DMS153 treated with DMSO at 0.1 percent for 48 hours (cell line): Measurements from ENCODE around the gene WDR43.

ENCODE experiments used
- DNase-seq: peaks from one replicate; lab custom pipeline; 2025; ENCODE audit not compliant: unreplicated experiment; lab: John Stamatoyannopoulos, UW

The WDR43 gene

GRCh38 chr2:28894470-28895188 lies at the start of gene WDR43:
Gene WDR43 (plus strand): TSS chr2:28894667. CDS start chr2:28894699, 32 bp downstream.
- DNase-seq, result peak; percentile 95

- DNase-seq, result no peak
Measured at GRCh38 chr2:28855193-28855592, 39.3 kb upstream of the WDR43 start.

GRCh38 chr2:28855977-28856376 lies 38.5 kb upstream of the WDR43 start:
- DNase-seq, result no peak

- no peak for DNase-seq
Measured at GRCh38 chr2:28868611-28869010, 25.9 kb upstream of the WDR43 start.

GRCh38 chr2:28869494-28870145 lies 24.8 kb upstream of the WDR43 start:
- DNase-seq, result no peak

- peak; percentile 92 for DNase-seq
Measured at GRCh38 chr2:28870146-28870891, 24.1 kb upstream of the WDR43 start, which contains the start of gene TRMT61B. Gene TRMT61B (minus strand): TSS chr2:28870309. CDS start chr2:28870277, 32 bp downstream.

GRCh38 chr2:28871620-28872019 lies 22.8 kb upstream of the WDR43 start:
- DNase-seq, result no peak

GRCh38 chr2:28880193-28880592 lies 14.3 kb upstream of the WDR43 start:
- DNase-seq, result no peak

GRCh38 chr2:28893488-28893887 lies 979 bp upstream of the WDR43 start:
- no peak for DNase-seq

GRCh38 chr2:28895189-28895893 lies 874 bp downstream of the WDR43 start:
- DNase-seq, result no peak

GRCh38 chr2:28896906-28897305 lies 2.4 kb downstream of the WDR43 start:
- DNase-seq, result no peak

- no peak for DNase-seq
Measured at GRCh38 chr2:28898048-28898447, 3.6 kb downstream of the WDR43 start.

- DNase-seq, result no peak
Measured at GRCh38 chr2:28901202-28901601, 6.7 kb downstream of the WDR43 start.

- DNase-seq, result no peak
Measured at GRCh38 chr2:28901841-28902240, 7.4 kb downstream of the WDR43 start.

- DNase-seq, result no peak
Measured at GRCh38 chr2:28902584-28902983, 8.1 kb downstream of the WDR43 start.

GRCh38 chr2:28904295-28904694 lies 9.8 kb downstream of the WDR43 start:
- DNase-seq, result no peak

- no peak for DNase-seq
Measured at GRCh38 chr2:28904802-28905457, 10.5 kb downstream of the WDR43 start.

GRCh38 chr2:28905533-28905932 lies 11.1 kb downstream of the WDR43 start:
- DNase-seq, result no peak

- DNase-seq, result no peak
Measured at GRCh38 chr2:28906376-28906775, 11.9 kb downstream of the WDR43 start.

GRCh38 chr2:28906821-28907220 lies 12.4 kb downstream of the WDR43 start:
- no peak for DNase-seq

- no peak for DNase-seq
Measured at GRCh38 chr2:28908172-28908571, 13.7 kb downstream of the WDR43 start.
